WTC11 (cell line): ENCODE measurements around the gene CLEC16A. TPM values are rescaled to one million over a fixed set of nuclear protein-coding genes. Genes with fewer than 3 reads are reported as not detected.

Experiments
- ATAC-seq: fragments of 200-7000 bp; cut with Tn5 transposase; 2 replicates; pipeline ENCODE4 v1.10.0; 2021; ENCODE audit warnings: mild to moderate bottlenecking, moderate library complexity
- CTCF ChIA-PET: fragments of 300-600 bp; sonication (Branson Sonifier 250); formaldehyde crosslinking; loops from one replicate; lab custom pipeline; 2021; ENCODE audit warnings: antibody characterized with exemption; lab: Charles Lee
- POLR2A ChIA-PET: fragments of 350-600 bp; sonication (Branson Sonifier 250); formaldehyde crosslinking; loops from one replicate; lab custom pipeline; 2021; ENCODE audit warnings: antibody characterized with exemption; lab: Charles Lee
- DNase-seq: peaks from one replicate; pipeline ENCODE4 v3.0.0; 2021; ENCODE audit warnings: low spot score
- H3K27ac Mint-ChIP-seq: 2 replicates; pipeline ENCODE4 v1.8.0; 2021; ENCODE audit warnings: mixed read lengths
- H3K27me3 Mint-ChIP-seq: 2 replicates; pipeline ENCODE4 v1.8.0; 2021; ENCODE audit warnings: low read depth, mild to moderate bottlenecking, moderate library complexity, mixed read lengths
- H3K36me3 Mint-ChIP-seq: 2 replicates; pipeline ENCODE4 v1.8.0; 2021; ENCODE audit warnings: mixed read lengths
- H3K4me1 Mint-ChIP-seq: 2 replicates; pipeline ENCODE4 v1.8.0; 2022; ENCODE audit warnings: mixed read lengths
- H3K4me3 Mint-ChIP-seq: 2 replicates; pipeline ENCODE4 v1.8.0; 2021; ENCODE audit warnings: mild to moderate bottlenecking, moderate library complexity, mixed read lengths
- H3K9me3 Mint-ChIP-seq: 2 replicates; pipeline ENCODE4 v1.8.0; 2021; ENCODE audit warnings: mixed read lengths
- ARID4B ChIP-seq: sonication (generic); formaldehyde crosslinking; IDR thresholded peaks from 2 replicates; pipeline ENCODE4 v1.8.0; 2023; ENCODE audit warnings: missing genetic modification reagents, mild to moderate bottlenecking, borderline replicate concordance
- ATF1 ChIP-seq: sonication (generic); formaldehyde crosslinking; IDR thresholded peaks from 2 replicates; pipeline ENCODE4 v1.8.1; 2023; ENCODE audit warnings: mild to moderate bottlenecking, moderate library complexity, missing genetic modification reagents
- CREB1 ChIP-seq: sonication (generic); formaldehyde crosslinking; IDR thresholded peaks from 2 replicates; pipeline ENCODE4 v1.8.0; 2023; ENCODE audit warnings: mild to moderate bottlenecking, missing genetic modification reagents
- GTF2I ChIP-seq: fragments of 250-450 bp; sonication (Bioruptor Pico); conservative IDR thresholded peaks from 2 replicates; pipeline ENCODE4 v1.4.0; 2021; ENCODE audit warnings: mild to moderate bottlenecking
- IRF2 ChIP-seq: sonication (generic); formaldehyde crosslinking; IDR thresholded peaks from 2 replicates; pipeline ENCODE4 v1.8.0; 2022; ENCODE audit warnings: low read depth, missing genetic modification reagents, borderline replicate concordance
- KAT7 ChIP-seq: sonication (generic); formaldehyde crosslinking; IDR thresholded peaks from 2 replicates; pipeline ENCODE4 v1.8.1; 2023; ENCODE audit warnings: missing genetic modification reagents, mild to moderate bottlenecking, borderline replicate concordance
- MAX ChIP-seq: sonication (generic); formaldehyde crosslinking; IDR thresholded peaks from 2 replicates; pipeline ENCODE4 v1.8.0; 2022; ENCODE audit warnings: mild to moderate bottlenecking, missing genetic modification reagents
- NR1H2 ChIP-seq: sonication (generic); formaldehyde crosslinking; IDR thresholded peaks from 2 replicates; pipeline ENCODE4 v1.9.0; 2021; ENCODE audit warnings: mild to moderate bottlenecking, moderate library complexity, missing genetic modification reagents
- NR2C2 ChIP-seq: sonication (generic); formaldehyde crosslinking; IDR thresholded peaks from 2 replicates; pipeline ENCODE4 v1.8.0; 2022; ENCODE audit warnings: mild to moderate bottlenecking, missing genetic modification reagents
- SOX15 ChIP-seq: fragments of 250-450 bp; sonication (Bioruptor Pico); IDR thresholded peaks from 2 replicates; pipeline ENCODE4 v1.9.0; 2021; ENCODE audit warnings: mild to moderate bottlenecking
- SP1 ChIP-seq: sonication (generic); formaldehyde crosslinking; conservative IDR thresholded peaks from 2 replicates; pipeline ENCODE4 v1.8.1; 2022; ENCODE audit warnings: missing genetic modification reagents
- ZNF138 ChIP-seq: sonication (generic); formaldehyde crosslinking; conservative IDR thresholded peaks from 2 replicates; pipeline ENCODE4 v1.8.1; 2022; ENCODE audit warnings: mild to moderate bottlenecking, moderate library complexity, missing genetic modification reagents
- ZNF317 ChIP-seq: sonication (generic); formaldehyde crosslinking; IDR thresholded peaks from 2 replicates; pipeline ENCODE4 v1.8.1; 2023; ENCODE audit warnings: low read depth, mild to moderate bottlenecking, moderate library complexity, missing genetic modification reagents, borderline replicate concordance
- ZNF425 ChIP-seq: fragments of 250-450 bp; sonication (Bioruptor Pico); conservative IDR thresholded peaks from 2 replicates; pipeline ENCODE4 v1.9.0; 2021; ENCODE audit warnings: mild to moderate bottlenecking
- ZNF671 ChIP-seq: fragments of 250-450 bp; sonication (Bioruptor Pico); IDR thresholded peaks from 2 replicates; pipeline ENCODE4 v1.8.0; 2021; ENCODE audit warnings: mild to moderate bottlenecking
- total RNA-seq: library from RNA; stranded (reverse); gene quantifications from 3 replicates; pipeline ENCODE4 v1.2.3, GENCODE V29; 2021
- TF ChIP-seq, protein P1 (sequence below): sonication (generic); formaldehyde crosslinking; IDR thresholded peaks from 2 replicates; pipeline ENCODE4 v1.8.1; 2023; ENCODE audit warnings: mild to moderate bottlenecking, missing genetic modification reagents, borderline replicate concordance
- TF ChIP-seq, protein P2 (sequence below): sonication (generic); formaldehyde crosslinking; IDR thresholded peaks from 2 replicates; pipeline ENCODE4 v1.8.0; 2022; ENCODE audit warnings: mild to moderate bottlenecking, missing genetic modification reagents
- TF ChIP-seq, protein P3 (sequence below): sonication (generic); formaldehyde crosslinking; IDR thresholded peaks from 2 replicates; pipeline ENCODE4 v1.8.1; 2022; ENCODE audit warnings: low read depth, missing genetic modification reagents, borderline replicate concordance
- TF ChIP-seq, protein P4 (sequence below): fragments of 250-450 bp; sonication (Bioruptor Pico); IDR thresholded peaks from 2 replicates; pipeline ENCODE4 v2.1.2; 2022; ENCODE audit warnings: mild to moderate bottlenecking, moderate library complexity

Gene CLEC16A
- total RNA-seq, 1 experiment from 2014 or later = 14.4 TPM

- DNase-seq = no peak
- no peaks in the 10 kb centered on the region for H3K9me3 Mint-ChIP-seq
- ChIA-PET CTCF (interaction anchor here (1.6 to 7.5 kb wide), 5 partner anchors 9 to 441 kb away, joined by 4 to 70 read pairs (median 9); partner anchors contain the start of gene CLEC16A), POLR2A (no interaction called here)
- H3K27me3 Mint-ChIP-seq = no peaks in the 10 kb centered on the region
- ATAC-seq = no peak
- H3K4me1 Mint-ChIP-seq = peaks cover 24% of the 10 kb centered on the region
- TF ChIP-seq ZNF138 = no peak
- no peak for TF ChIP-seq SOX15 (CRISPR knock-in tag)
- no peak for TF ChIP-seq ZNF425 (CRISPR knock-in tag)
- no peak for TF ChIP-seq SP1 (CRISPR knock-in tag)
- TF ChIP-seq CREB1 = no peak
- TF ChIP-seq, protein P1, sequence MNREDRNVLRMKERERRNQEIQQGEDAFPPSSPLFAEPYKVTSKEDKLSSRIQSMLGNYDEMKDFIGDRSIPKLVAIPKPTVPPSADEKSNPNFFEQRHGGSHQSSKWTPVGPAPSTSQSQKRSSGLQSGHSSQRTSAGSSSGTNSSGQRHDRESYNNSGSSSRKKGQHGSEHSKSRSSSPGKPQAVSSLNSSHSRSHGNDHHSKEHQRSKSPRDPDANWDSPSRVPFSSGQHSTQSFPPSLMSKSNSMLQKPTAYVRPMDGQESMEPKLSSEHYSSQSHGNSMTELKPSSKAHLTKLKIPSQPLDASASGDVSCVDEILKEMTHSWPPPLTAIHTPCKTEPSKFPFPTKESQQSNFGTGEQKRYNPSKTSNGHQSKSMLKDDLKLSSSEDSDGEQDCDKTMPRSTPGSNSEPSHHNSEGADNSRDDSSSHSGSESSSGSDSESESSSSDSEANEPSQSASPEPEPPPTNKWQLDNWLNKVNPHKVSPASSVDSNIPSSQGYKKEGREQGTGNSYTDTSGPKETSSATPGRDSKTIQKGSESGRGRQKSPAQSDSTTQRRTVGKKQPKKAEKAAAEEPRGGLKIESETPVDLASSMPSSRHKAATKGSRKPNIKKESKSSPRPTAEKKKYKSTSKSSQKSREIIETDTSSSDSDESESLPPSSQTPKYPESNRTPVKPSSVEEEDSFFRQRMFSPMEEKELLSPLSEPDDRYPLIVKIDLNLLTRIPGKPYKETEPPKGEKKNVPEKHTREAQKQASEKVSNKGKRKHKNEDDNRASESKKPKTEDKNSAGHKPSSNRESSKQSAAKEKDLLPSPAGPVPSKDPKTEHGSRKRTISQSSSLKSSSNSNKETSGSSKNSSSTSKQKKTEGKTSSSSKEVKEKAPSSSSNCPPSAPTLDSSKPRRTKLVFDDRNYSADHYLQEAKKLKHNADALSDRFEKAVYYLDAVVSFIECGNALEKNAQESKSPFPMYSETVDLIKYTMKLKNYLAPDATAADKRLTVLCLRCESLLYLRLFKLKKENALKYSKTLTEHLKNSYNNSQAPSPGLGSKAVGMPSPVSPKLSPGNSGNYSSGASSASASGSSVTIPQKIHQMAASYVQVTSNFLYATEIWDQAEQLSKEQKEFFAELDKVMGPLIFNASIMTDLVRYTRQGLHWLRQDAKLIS (CRISPR knock-in tag) = no peak
- no peak for TF ChIP-seq GTF2I
- TF ChIP-seq IRF2 (CRISPR knock-in tag) = no peak
- TF ChIP-seq ZNF317 = no peak
- TF ChIP-seq, protein P2, sequence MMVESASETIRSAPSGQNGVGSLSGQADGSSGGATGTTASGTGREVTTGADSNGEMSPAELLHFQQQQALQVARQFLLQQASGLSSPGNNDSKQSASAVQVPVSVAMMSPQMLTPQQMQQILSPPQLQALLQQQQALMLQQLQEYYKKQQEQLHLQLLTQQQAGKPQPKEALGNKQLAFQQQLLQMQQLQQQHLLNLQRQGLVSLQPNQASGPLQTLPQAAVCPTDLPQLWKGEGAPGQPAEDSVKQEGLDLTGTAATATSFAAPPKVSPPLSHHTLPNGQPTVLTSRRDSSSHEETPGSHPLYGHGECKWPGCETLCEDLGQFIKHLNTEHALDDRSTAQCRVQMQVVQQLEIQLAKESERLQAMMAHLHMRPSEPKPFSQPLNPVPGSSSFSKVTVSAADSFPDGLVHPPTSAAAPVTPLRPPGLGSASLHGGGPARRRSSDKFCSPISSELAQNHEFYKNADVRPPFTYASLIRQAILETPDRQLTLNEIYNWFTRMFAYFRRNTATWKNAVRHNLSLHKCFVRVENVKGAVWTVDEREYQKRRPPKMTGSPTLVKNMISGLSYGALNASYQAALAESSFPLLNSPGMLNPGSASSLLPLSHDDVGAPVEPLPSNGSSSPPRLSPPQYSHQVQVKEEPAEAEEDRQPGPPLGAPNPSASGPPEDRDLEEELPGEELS (CRISPR knock-in tag) = no peak
- TF ChIP-seq ATF1 (CRISPR knock-in tag) = no peak
- TF ChIP-seq, protein P3, sequence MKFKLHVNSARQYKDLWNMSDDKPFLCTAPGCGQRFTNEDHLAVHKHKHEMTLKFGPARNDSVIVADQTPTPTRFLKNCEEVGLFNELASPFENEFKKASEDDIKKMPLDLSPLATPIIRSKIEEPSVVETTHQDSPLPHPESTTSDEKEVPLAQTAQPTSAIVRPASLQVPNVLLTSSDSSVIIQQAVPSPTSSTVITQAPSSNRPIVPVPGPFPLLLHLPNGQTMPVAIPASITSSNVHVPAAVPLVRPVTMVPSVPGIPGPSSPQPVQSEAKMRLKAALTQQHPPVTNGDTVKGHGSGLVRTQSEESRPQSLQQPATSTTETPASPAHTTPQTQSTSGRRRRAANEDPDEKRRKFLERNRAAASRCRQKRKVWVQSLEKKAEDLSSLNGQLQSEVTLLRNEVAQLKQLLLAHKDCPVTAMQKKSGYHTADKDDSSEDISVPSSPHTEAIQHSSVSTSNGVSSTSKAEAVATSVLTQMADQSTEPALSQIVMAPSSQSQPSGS (CRISPR knock-in tag) = no peak
- TF ChIP-seq NR2C2 = no peak
- TF ChIP-seq, protein P4, sequence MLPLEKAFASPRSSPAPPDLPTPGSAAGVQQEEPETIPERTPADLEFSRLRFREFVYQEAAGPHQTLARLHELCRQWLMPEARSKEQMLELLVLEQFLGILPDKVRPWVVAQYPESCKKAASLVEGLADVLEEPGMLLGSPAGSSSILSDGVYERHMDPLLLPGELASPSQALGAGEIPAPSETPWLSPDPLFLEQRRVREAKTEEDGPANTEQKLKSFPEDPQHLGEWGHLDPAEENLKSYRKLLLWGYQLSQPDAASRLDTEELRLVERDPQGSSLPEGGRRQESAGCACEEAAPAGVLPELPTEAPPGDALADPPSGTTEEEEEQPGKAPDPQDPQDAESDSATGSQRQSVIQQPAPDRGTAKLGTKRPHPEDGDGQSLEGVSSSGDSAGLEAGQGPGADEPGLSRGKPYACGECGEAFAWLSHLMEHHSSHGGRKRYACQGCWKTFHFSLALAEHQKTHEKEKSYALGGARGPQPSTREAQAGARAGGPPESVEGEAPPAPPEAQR = no peak
- no peak for TF ChIP-seq KAT7
- no peak for TF ChIP-seq ZNF671 (CRISPR knock-in tag)
- TF ChIP-seq NR1H2 = no peak
- TF ChIP-seq MAX (CRISPR knock-in tag) = no peak
- no peak for TF ChIP-seq ARID4B
- H3K27ac Mint-ChIP-seq = no peak overlapping the region
- peaks cover 6% of the 10 kb centered on the region; the same call in 1 of the 2 replicates for H3K36me3 Mint-ChIP-seq
- H3K4me3 Mint-ChIP-seq = no peak overlapping the region
Observed at GRCh38 chr16:10954903-10955302, 10.5 kb downstream of the CLEC16A start.
